Measurements from ENCODE around the gene GNB2. TPM values are rescaled to one million over a fixed set of nuclear protein-coding genes. Genes with fewer than 3 reads are reported as not detected.

GNB2 gene
- polyA plus RNA-seq, 2 of the 4 experiments (the other 2 are of a cell fraction) = 50.8 to 163 TPM

GRCh38 chr7:100728196-100728595, 54.7 kb downstream of the GNB2 start:
- Histone ChIP-seq H3K4me2 (no peak overlapping the region), H3K27ac (no peak overlapping the region), H3K4me1 (peaks cover 23% of the 10 kb centered on the region), H3K4me3 (no peak overlapping the region), H3K9me3 (no peaks in the 10 kb centered on the region)
- CTCF ChIA-PET = interaction anchor here (1.1 to 19.8 kb wide), 8 partner anchors 9 to 167 kb away, joined by 3 to 280 read pairs (median 4); partner anchors contain the start of genes ACHE, POP7 and SLC12A9
- no peak for TF ChIP-seq ELK1 (IDR thresholded peaks at IDR 0.05; ENCODE audit: low read depth, low read length)
- TF ChIP-seq FOSB (CRISPR knock-in tag; IDR thresholded peaks at IDR 0.05) = no peak
- TF ChIP-seq HOXA7 (CRISPR knock-in tag; IDR thresholded peaks at IDR 0.05) = no peak
- TF ChIP-seq NPAS2 (CRISPR knock-in tag; IDR thresholded peaks at IDR 0.05; ENCODE audit: borderline replicate concordance) = no peak
- no peak for TF ChIP-seq BCL3 (IDR thresholded peaks at IDR 0.05)
- TF ChIP-seq EP300 (IDR thresholded peaks at IDR 0.05) = no peak
- TF ChIP-seq JUNB (IDR thresholded peaks at IDR 0.05) = no peak
- no peak for TF ChIP-seq FOXS1 (CRISPR knock-in tag; IDR thresholded peaks at IDR 0.05)
- TF ChIP-seq HEYL (CRISPR knock-in tag; IDR thresholded peaks at IDR 0.05) = no peak
- no peak for TF ChIP-seq RFX5 (IDR thresholded peaks at IDR 0.05)
- no peak for TF ChIP-seq GATA3 (IDR thresholded peaks at IDR 0.05; ENCODE audit: borderline replicate concordance)
- no peak for ATAC-seq
- FAIRE-seq = no peak
- POLR2A ChIA-PET = no interaction called here
- WGBS (ENCODE audit: missing lambda C conversion rate) = 67% methylated on average over 8 of the region's 8 CpGs
- no peak for DNase-seq (ENCODE audit: low read depth in 1 of 2, low spot score in 1 of 2)

Other genes starting within 250 kb of the GNB2 start
- gene ZCWPW1, start 245.0 kb upstream of the GNB2 start, polyA plus RNA-seq (2011; rRNA removed) = 3.5 and 4.2 TPM in 2 replicates
- 1.9 to 2.5 TPM (median 2.0 TPM) in 3 replicates for gene ZCWPW1, start 245.0 kb upstream of the GNB2 start, polyA plus RNA-seq (2017; fragmentation: RNase III; extraction: RNeasy Plus Mini Kit Qiagen cat#74134 plus additional on column Dnase treatment)
- 10.0 and 13.1 TPM in 2 replicates for gene MEPCE, start 243.9 kb upstream of the GNB2 start, polyA plus RNA-seq (2011; rRNA removed)
- 36.7 to 38.4 TPM (median 38.2 TPM) in 3 replicates for gene MEPCE, start 243.9 kb upstream of the GNB2 start, polyA plus RNA-seq (2017; fragmentation: RNase III; extraction: RNeasy Plus Mini Kit Qiagen cat#74134 plus additional on column Dnase treatment)
- gene PPP1R35, start 237.2 kb upstream of the GNB2 start, polyA plus RNA-seq (2011; rRNA removed) = 15.2 and 15.7 TPM in 2 replicates
- 29.9 to 33.0 TPM (median 31.6 TPM) in 3 replicates for gene PPP1R35, start 237.2 kb upstream of the GNB2 start, polyA plus RNA-seq (2017; fragmentation: RNase III; extraction: RNeasy Plus Mini Kit Qiagen cat#74134 plus additional on column Dnase treatment)
- 0.17 and 0.40 TPM in 2 replicates for gene SPACDR, start 209.5 kb upstream of the GNB2 start, polyA plus RNA-seq (2011; rRNA removed)
- 0.33 to 0.39 TPM (median 0.34 TPM) in 3 replicates for gene SPACDR, start 209.5 kb upstream of the GNB2 start, polyA plus RNA-seq (2017; fragmentation: RNase III; extraction: RNeasy Plus Mini Kit Qiagen cat#74134 plus additional on column Dnase treatment)
- 6.2 and 7.9 TPM in 2 replicates for gene TSC22D4, start 194.5 kb upstream of the GNB2 start, polyA plus RNA-seq (2011; rRNA removed)
- 20.7 to 28.9 TPM (median 28.3 TPM) in 3 replicates for gene TSC22D4, start 194.5 kb upstream of the GNB2 start, polyA plus RNA-seq (2017; fragmentation: RNase III; extraction: RNeasy Plus Mini Kit Qiagen cat#74134 plus additional on column Dnase treatment)
- 0.32 and 0.47 TPM in 2 replicates for gene NYAP1, start 189.8 kb upstream of the GNB2 start, polyA plus RNA-seq (2011; rRNA removed)
- 1.5 to 3.7 TPM (median 3.1 TPM) in 3 replicates for gene NYAP1, start 189.8 kb upstream of the GNB2 start, polyA plus RNA-seq (2017; fragmentation: RNase III; extraction: RNeasy Plus Mini Kit Qiagen cat#74134 plus additional on column Dnase treatment)
- 13.5 and 16.0 TPM in 2 replicates for gene AGFG2, start 134.5 kb upstream of the GNB2 start, polyA plus RNA-seq (2011; rRNA removed)
- gene AGFG2, start 134.5 kb upstream of the GNB2 start, polyA plus RNA-seq (2017; fragmentation: RNase III; extraction: RNeasy Plus Mini Kit Qiagen cat#74134 plus additional on column Dnase treatment) = 18.0 to 39.3 TPM (median 31.8 TPM) in 3 replicates
- gene SAP25, start 99.8 kb upstream of the GNB2 start, polyA plus RNA-seq (2011; rRNA removed) = 0.19 TPM in 1 of 2 replicates, not detected in the other
- gene SAP25, start 99.8 kb upstream of the GNB2 start, polyA plus RNA-seq (2017; fragmentation: RNase III; extraction: RNeasy Plus Mini Kit Qiagen cat#74134 plus additional on column Dnase treatment) = 0.24 to 0.37 TPM (median 0.26 TPM) in 3 replicates
- 5.3 and 5.5 TPM in 2 replicates for gene LRCH4, start 87.6 kb upstream of the GNB2 start, polyA plus RNA-seq (2011; rRNA removed)
- 13.7 to 17.1 TPM (median 17.1 TPM) in 3 replicates for gene LRCH4, start 87.6 kb upstream of the GNB2 start, polyA plus RNA-seq (2017; fragmentation: RNase III; extraction: RNeasy Plus Mini Kit Qiagen cat#74134 plus additional on column Dnase treatment)
- gene FBXO24, start 87.4 kb upstream of the GNB2 start, polyA plus RNA-seq (2011; rRNA removed) = 0.36 and 0.52 TPM in 2 replicates
- gene FBXO24, start 87.4 kb upstream of the GNB2 start, polyA plus RNA-seq (2017; fragmentation: RNase III; extraction: RNeasy Plus Mini Kit Qiagen cat#74134 plus additional on column Dnase treatment) = 0.13 to 0.37 TPM (median 0.19 TPM) in 3 replicates
- gene PCOLCE, start 71.4 kb upstream of the GNB2 start, polyA plus RNA-seq (2011; rRNA removed) = 1.2 and 1.7 TPM in 2 replicates
- gene PCOLCE, start 71.4 kb upstream of the GNB2 start, polyA plus RNA-seq (2017; fragmentation: RNase III; extraction: RNeasy Plus Mini Kit Qiagen cat#74134 plus additional on column Dnase treatment) = 5.5 to 9.2 TPM (median 8.2 TPM) in 3 replicates
- 4.6 and 6.1 TPM in 2 replicates for gene MOSPD3, start 61.2 kb upstream of the GNB2 start, polyA plus RNA-seq (2011; rRNA removed)
- gene MOSPD3, start 61.2 kb upstream of the GNB2 start, polyA plus RNA-seq (2017; fragmentation: RNase III; extraction: RNeasy Plus Mini Kit Qiagen cat#74134 plus additional on column Dnase treatment) = 10.0 to 15.2 TPM (median 14.8 TPM) in 3 replicates
- 1.1 and 1.3 TPM in 2 replicates for gene TFR2, start 32.2 kb upstream of the GNB2 start, polyA plus RNA-seq (2011; rRNA removed)
- 2.5 to 3.1 TPM (median 3.0 TPM) in 3 replicates for gene TFR2, start 32.2 kb upstream of the GNB2 start, polyA plus RNA-seq (2017; fragmentation: RNase III; extraction: RNeasy Plus Mini Kit Qiagen cat#74134 plus additional on column Dnase treatment)
- gene ACTL6B, start 17.3 kb upstream of the GNB2 start, polyA plus RNA-seq (2011; rRNA removed) = not detected in 2 replicates
- not detected in 3 replicates for gene ACTL6B, start 17.3 kb upstream of the GNB2 start, polyA plus RNA-seq (2017; fragmentation: RNase III; extraction: RNeasy Plus Mini Kit Qiagen cat#74134 plus additional on column Dnase treatment)
- gene GIGYF1, start 20.5 kb downstream of the GNB2 start, polyA plus RNA-seq (2011; rRNA removed) = 5.1 and 5.8 TPM in 2 replicates
- 15.0 to 20.5 TPM (median 18.9 TPM) in 3 replicates for gene GIGYF1, start 20.5 kb downstream of the GNB2 start, polyA plus RNA-seq (2017; fragmentation: RNase III; extraction: RNeasy Plus Mini Kit Qiagen cat#74134 plus additional on column Dnase treatment)
- gene POP7, start 32.4 kb downstream of the GNB2 start, polyA plus RNA-seq (2011; rRNA removed) = 29.5 and 37.3 TPM in 2 replicates
- gene POP7, start 32.4 kb downstream of the GNB2 start, polyA plus RNA-seq (2017; fragmentation: RNase III; extraction: RNeasy Plus Mini Kit Qiagen cat#74134 plus additional on column Dnase treatment) = 72.3 to 77.4 TPM (median 74.8 TPM) in 3 replicates
- not detected in 2 replicates for gene EPO, start 46.7 kb downstream of the GNB2 start, polyA plus RNA-seq (2011; rRNA removed)
- not detected in 3 replicates for gene EPO, start 46.7 kb downstream of the GNB2 start, polyA plus RNA-seq (2017; fragmentation: RNase III; extraction: RNeasy Plus Mini Kit Qiagen cat#74134 plus additional on column Dnase treatment)
- gene ZAN, start 59.9 kb downstream of the GNB2 start, polyA plus RNA-seq (2011; rRNA removed) = not detected in 2 replicates
- not detected in 3 replicates for gene ZAN, start 59.9 kb downstream of the GNB2 start, polyA plus RNA-seq (2017; fragmentation: RNase III; extraction: RNeasy Plus Mini Kit Qiagen cat#74134 plus additional on column Dnase treatment)
- 37.8 and 40.5 TPM in 2 replicates for gene EPHB4, start 153.8 kb downstream of the GNB2 start, polyA plus RNA-seq (2011; rRNA removed)
- gene EPHB4, start 153.8 kb downstream of the GNB2 start, polyA plus RNA-seq (2017; fragmentation: RNase III; extraction: RNeasy Plus Mini Kit Qiagen cat#74134 plus additional on column Dnase treatment) = 25.7 to 32.9 TPM (median 30.4 TPM) in 3 replicates
- 6.2 and 7.0 TPM in 2 replicates for gene SLC12A9, start 179.0 kb downstream of the GNB2 start, polyA plus RNA-seq (2011; rRNA removed)
- 12.1 to 14.3 TPM (median 13.4 TPM) in 3 replicates for gene SLC12A9, start 179.0 kb downstream of the GNB2 start, polyA plus RNA-seq (2017; fragmentation: RNase III; extraction: RNeasy Plus Mini Kit Qiagen cat#74134 plus additional on column Dnase treatment)
- gene TRIP6, start 193.6 kb downstream of the GNB2 start, polyA plus RNA-seq (2011; rRNA removed) = 14.8 and 18.0 TPM in 2 replicates
- 38.2 to 38.5 TPM (median 38.3 TPM) in 3 replicates for gene TRIP6, start 193.6 kb downstream of the GNB2 start, polyA plus RNA-seq (2017; fragmentation: RNase III; extraction: RNeasy Plus Mini Kit Qiagen cat#74134 plus additional on column Dnase treatment)
- gene SRRT, start 201.4 kb downstream of the GNB2 start, polyA plus RNA-seq (2011; rRNA removed) = 49.9 and 52.2 TPM in 2 replicates
- 153 to 194 TPM (median 182 TPM) in 3 replicates for gene SRRT, start 201.4 kb downstream of the GNB2 start, polyA plus RNA-seq (2017; fragmentation: RNase III; extraction: RNeasy Plus Mini Kit Qiagen cat#74134 plus additional on column Dnase treatment)
- 1.1 and 1.9 TPM in 2 replicates for gene UFSP1, start 216.0 kb downstream of the GNB2 start, polyA plus RNA-seq (2011; rRNA removed)
- gene UFSP1, start 216.0 kb downstream of the GNB2 start, polyA plus RNA-seq (2017; fragmentation: RNase III; extraction: RNeasy Plus Mini Kit Qiagen cat#74134 plus additional on column Dnase treatment) = 6.1 to 7.1 TPM (median 6.9 TPM) in 3 replicates
- gene ACHE, start 222.1 kb downstream of the GNB2 start, polyA plus RNA-seq (2011; rRNA removed) = 0.17 and 0.26 TPM in 2 replicates
- 0.62 to 0.92 TPM (median 0.69 TPM) in 3 replicates for gene ACHE, start 222.1 kb downstream of the GNB2 start, polyA plus RNA-seq (2017; fragmentation: RNase III; extraction: RNeasy Plus Mini Kit Qiagen cat#74134 plus additional on column Dnase treatment)